Activated CD4-positive, alpha-beta T cell treated with anti-CD3 and anti-CD28 coated beads, Interleukin-2, Interleukin-4, amounts not matched to agents 100 ng/mL and 50 ng/mL, durations not matched to agents 16 hours and 8 hours (primary cell): ENCODE results near the gene NPHP4.
"Not testable (repeated sequence)": the region's sequence is repeated elsewhere in the genome, so short reads cannot be mapped to it uniquely, and the experiment has no call there.

Experiments
- DNase-seq: peaks from one replicate; pipeline ENCODE4 v3.0.0-alpha.2; 2020; ENCODE audit warnings: low spot score

NPHP4 gene

DNA sequence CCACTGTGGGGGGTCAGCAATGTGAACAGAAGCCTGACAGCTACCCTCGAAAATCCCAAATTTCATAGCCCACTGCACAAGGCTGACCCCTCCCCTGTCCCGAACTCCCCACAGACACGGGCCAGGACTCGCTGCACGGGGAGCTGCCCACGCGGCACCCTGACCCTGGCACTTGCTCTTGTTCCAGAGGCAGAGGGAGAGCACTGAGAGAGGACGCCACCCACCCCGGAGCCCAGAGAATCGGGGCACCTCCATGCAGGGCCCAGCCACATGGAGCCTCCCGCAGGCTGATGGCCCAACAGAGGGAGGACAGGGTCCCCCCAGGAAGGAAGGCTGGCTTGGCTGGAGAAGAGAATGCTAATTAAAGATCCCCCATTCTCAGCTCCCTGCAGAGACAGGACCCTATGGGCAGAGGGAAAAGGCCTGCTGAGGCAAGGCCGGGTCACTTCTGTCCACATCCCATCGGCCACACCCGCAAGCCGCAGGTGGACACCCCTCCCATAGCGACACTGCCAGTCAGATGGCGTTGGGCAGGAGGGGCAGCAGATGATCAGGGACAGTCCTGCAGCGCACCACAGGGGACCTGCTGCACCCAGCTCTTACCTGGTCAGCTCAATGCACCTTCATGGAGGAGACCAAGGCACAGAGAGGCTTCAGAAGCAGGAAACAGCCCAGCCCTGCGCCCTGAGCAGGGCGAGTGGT, 136.9 kb downstream of the NPHP4 start:
- DNase-seq, result no peak

GRCh38 chr1:5854754-5855153, 137.5 kb downstream of the NPHP4 start:
- no peak for DNase-seq

GRCh38 chr1:5853858-5854257, 138.4 kb downstream of the NPHP4 start:
- not testable (repeated sequence) for DNase-seq

GRCh38 chr1:5850503-5850902, 141.7 kb downstream of the NPHP4 start:
- no peak for DNase-seq

GRCh38 chr1:5849550-5849949, 142.7 kb downstream of the NPHP4 start:
- DNase-seq, result no peak

DNA sequence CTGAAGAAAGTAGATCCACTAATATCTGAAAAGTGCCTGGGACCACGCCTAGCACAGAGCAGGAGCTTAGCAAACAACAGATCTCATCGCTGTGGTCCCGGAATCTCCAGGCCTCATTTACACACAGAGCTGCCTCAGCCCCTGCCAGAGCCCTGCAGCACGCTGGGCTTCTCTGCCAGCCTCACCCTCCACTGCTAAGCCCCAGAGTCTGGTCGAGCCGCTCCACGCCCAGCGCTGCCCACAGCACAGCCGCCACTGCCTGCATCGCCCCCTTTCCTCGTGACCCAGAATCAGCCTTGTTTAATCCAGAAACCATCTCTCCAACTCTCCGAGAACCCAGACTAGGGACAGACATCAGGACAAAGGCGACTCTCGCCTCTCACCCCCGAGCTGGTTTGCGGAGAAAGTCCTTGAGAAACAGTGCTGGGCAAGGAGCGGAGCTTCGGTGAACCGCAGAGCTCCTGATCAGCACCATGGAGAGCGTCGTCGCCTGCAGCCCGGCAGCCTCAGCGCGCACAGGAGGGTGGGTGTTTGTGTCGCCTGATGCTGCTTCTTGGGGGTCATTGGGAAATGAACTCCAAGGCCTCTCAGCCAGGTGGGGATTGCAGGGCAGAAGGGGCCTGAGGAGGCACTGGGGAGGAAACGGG, 145.1 kb downstream of the NPHP4 start:
- DNase-seq, result no peak

GRCh38 chr1:5845376-5845775, 146.8 kb downstream of the NPHP4 start:
- no peak for DNase-seq

DNA sequence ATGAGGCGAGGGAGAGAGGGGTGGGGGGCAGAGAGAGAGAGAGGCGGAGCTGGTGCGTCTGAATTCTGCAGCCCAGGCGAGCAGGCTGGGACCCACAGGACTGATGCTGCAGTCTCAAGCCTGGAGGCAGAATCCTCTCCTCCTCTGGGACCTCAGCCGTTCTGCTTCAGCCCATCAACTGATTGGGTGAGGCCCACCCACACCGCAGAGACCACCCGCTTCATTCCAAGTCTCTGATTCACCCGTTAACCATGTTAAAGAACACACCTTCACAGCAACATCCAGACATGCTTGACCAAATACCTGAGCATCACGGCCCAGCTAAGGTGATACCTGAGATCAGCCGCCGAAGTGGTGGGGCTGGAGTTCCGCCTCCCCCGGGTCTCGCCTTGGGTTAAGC, 147.8 kb downstream of the NPHP4 start:
- DNase-seq, result no peak

GRCh38 chr1:5843521-5844096, 148.6 kb downstream of the NPHP4 start:
- no peak for DNase-seq

- no peak for DNase-seq
Observed at GRCh38 chr1:5842679-5843078, 149.5 kb downstream of the NPHP4 start.

- DNase-seq, result no peak
Observed at GRCh38 chr1:5840551-5841001, 151.6 kb downstream of the NPHP4 start.

DNA sequence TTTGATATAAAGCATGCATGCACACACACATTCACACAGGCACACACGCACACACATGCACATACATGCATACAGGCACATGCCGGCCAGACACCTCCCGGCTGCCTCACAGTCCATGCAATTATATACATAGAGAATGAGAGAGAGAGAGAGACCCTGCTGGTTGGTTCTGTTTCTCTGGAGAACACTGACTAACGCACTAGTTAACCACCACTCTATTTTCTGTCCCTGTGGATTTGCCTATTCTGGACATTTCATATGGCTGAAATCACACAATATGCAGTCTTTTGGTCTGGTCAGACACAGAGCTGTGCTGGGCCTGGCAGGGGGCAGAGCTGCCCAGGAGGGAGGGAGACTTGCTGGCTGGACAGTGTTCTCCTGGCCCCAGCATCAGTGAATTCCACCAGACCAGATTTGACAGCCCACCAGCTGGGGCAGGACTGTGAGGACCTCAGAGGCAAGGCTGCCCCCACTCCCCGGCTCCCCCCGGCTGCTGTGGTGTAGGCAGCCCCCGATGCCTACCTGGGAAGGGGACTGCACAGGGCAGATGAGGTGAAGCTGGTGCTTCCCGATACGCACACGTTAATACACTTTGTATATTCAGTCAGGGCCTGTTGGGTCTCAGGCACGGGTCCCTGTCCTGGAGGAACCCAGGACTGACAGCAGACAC, 152.2 kb downstream of the NPHP4 start:
- no peak for DNase-seq

DNA sequence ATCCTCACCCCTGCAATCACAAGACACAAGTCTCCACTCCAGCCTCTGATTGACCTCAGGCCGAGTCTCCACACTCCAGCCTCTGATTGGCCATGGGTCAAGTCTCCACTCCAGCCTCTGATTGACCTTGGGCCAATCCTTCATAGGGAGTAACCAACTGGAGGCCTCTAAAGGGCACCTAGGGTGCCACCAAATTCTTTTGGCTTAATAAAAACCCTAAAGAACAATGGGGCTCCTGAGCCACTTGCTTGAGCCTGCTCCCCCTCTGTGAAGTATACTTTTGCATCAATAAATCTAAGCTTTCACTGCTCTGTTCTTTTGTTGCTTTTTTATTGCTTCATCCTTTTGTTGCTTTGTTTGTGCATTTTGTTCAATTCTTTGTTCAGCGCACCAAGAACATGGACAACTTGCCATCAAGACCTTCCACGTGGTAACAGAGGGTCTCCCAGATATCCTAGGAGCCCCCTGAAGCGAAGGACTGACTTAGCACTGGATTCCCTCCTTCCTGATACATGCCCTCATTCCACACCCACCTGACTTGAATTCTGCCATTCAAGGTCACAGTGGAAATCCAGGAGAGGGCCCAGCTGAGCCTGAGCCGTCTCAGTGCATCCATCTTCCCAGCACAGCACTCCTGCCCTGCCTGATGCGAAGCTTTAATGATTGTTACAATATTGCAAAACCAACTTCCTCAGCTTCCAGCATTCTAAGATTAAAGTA, 152.9 kb downstream of the NPHP4 start:
- no peak for DNase-seq

- DNase-seq, result no peak
Observed at GRCh38 chr1:5837976-5838653, 154.1 kb downstream of the NPHP4 start.

DNA sequence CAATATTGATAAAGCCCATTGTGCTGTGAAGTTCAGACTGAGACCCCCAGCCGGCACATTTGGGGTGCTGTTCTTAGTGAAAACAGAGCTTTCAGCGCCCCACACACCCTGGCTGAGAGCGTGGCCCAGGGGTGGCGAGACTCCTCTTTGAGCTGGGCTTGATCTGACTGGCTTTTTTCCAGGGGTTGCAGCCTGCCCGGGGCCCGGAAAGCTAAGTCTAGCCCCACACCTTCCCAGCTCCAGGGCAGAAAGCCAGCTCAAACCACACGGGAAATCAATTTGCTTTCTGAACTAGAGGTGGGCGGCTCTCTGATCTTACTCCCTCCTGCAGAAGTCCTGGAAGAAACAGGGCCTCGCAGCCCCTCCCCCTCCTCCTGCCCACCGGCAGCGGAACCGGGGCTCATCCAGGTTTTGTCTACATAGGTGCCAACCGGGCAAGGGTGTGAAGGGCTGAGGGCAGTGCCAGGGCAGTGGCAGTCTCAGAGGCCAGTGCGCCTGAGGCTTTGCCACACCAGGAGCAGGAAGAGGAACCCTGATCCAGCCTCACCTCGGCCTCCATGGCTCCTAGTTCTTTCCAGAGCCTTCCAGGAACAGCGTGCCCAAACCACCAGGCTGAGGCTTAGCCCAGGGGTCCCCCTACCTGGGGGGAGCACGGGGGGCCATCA, 155.3 kb downstream of the NPHP4 start:
- DNase-seq, result no peak

DNA sequence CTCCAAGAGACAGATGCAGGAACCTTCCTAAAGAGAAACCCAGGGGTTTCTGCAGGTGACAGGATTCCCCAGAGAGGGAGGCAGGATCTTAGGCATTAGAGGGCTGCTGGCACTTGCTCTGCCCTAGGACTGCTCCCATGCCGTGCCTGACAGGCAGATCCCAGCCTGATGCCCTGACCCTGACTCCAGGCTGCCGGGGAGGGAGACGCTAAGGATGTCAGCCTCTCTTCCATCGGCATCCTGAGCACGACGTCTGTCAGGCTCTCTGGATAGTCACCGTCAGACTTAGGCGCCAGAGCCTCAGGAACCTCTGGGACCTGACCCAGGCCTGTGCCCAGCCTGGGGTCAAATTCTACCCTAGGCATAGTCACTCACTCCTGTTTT, 157.1 kb downstream of the NPHP4 start:
- DNase-seq, result no peak

DNA sequence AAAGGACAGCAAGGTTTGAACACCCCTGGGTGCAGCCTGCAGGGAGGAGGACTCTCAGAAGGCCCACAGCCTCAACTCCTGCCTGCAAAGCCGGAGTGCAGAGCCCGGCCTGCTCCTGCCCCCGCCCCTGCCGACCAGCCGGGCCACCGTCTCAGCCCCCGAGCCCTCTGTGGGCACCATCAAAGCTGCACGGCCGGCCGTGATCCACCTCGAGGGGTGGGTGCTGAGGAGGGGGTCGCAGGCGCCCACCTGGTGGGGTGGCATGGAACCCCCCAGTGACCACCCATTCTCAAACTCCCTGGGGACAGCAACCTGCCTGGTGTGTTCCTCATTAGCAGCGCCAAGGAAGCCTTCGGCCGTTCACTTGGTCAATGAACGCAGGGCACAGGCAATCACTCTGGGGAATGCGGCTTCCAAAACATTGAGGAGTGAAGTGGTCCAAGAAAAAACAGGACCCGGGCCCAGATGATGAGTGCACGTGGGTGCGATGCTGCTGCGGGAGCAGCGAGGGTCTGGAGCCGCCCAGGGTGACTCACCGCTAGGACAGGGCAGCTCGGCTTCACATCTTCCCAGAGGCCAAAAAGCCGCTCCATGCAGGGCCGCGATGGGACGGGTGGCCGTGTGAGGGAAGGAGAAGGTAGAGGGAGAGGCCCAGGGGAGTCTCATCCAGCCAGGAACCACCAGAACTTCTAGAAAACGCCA, 157.6 kb downstream of the NPHP4 start:
- DNase-seq, result no peak

DNA sequence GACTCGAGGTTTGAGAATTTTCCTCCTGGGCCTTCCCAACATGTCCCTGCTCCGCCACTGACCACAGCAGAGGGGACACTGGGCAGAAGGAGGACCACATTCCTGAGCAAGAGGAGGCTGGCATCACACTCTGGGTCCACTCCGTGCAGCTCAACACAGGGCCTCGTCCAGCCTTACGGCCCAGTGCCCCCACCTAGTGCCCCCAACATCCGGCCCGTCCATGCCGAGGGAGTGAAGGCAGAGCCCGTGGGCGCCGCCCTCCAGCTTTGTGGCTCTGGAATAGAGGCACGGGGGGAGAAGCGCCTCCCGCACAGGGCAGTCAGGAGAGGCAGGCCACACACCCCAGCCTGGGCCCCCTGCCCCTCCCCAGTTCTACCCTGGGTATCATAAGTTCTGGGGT, 158.3 kb downstream of the NPHP4 start:
- DNase-seq, result no peak

DNA sequence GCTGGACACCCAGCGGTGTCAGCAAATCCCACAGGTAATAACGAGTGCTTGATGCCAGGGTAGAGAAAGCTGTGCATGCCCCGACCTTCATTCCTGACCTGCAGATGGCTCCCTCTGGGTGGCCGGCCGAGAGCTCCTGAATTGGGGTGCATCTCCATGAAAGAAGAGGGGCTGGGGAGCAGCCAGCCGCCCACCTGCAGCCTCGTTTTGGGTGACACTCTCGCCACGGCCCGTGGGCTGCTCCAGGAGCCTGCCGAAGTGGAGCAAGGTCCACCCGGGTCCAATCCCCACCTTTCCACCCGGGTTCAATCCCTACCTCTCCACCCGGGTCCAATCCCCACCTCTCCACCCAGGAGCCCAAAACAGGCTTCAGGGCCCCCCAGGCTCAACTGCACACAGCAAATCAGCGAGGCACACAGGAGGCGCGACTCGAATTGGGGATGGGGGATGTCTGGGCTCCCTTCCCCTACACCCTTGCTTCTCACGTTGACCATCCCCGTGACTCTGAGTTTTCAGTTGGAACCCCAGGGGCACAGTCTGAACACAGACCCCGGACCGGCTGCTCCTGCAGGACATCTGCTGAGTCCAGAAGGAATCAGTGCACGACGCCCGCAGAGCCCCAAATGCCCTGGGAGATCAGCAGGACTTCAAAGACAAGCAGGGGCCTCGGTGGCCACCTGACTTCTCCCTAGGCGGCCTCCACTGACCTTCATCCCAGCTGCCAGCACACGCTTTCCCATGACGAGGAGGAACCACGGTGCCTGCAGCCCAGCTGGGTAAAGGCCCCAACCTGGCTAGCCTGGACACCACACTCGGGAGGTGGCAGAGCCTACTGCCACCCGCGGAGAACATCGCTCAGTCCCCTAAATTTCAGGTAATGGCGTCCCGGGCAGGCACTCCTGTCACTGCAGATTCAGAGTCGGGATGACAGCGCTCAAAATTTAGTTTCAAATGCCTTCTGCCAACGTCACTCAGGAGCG, 159.0 kb downstream of the NPHP4 start:
- no peak for DNase-seq
